Vagina (tissue), 2 donors: ENCODE data around the gene CCNI2.

Experiments
- POLR2A ChIP-seq, 2 donors: fragments of 450-650 bp; IDR thresholded peaks; one replicate each; pipeline ENCODE4 v1.6.1; 2017; ENCODE audit warnings: antibody characterized with exemption in 2 of 2, mild to moderate bottlenecking in 2 of 2, moderate library complexity in 2 of 2
- TF ChIP-seq, protein P1 (sequence below), 3 experiments: fragments of 450-650 bp in 2 of 3; fragments of 200-600 bp in 1 of 3; sonication (generic) in 1 of 3; IDR thresholded peaks; one replicate each; pipeline ENCODE4 v1.5.1; 2017 to 2019; ENCODE audit warnings: antibody characterized with exemption in 3 of 3, mild to moderate bottlenecking in 2 of 3, moderate library complexity in 2 of 3

DNA sequence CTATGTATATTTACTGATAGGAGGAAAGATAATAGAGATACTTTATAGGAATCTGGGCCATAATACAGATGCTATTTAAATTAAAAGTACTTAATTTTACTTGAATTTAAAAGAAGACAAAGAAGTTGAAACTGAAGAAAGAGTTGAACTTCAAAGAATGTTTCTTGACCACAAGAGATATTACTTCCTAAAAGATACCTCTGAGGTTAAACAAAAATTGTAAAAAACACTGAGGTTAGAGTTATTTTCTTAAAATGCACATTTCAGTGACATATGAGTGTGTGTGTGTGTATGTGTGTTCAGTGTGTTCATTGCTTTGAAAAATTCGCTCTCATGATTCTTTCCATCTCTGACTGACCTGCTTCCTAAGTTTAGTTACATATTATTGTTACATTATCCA is 33.4 kb downstream of the CCNI2 start:
- TF ChIP-seq, protein P1, sequence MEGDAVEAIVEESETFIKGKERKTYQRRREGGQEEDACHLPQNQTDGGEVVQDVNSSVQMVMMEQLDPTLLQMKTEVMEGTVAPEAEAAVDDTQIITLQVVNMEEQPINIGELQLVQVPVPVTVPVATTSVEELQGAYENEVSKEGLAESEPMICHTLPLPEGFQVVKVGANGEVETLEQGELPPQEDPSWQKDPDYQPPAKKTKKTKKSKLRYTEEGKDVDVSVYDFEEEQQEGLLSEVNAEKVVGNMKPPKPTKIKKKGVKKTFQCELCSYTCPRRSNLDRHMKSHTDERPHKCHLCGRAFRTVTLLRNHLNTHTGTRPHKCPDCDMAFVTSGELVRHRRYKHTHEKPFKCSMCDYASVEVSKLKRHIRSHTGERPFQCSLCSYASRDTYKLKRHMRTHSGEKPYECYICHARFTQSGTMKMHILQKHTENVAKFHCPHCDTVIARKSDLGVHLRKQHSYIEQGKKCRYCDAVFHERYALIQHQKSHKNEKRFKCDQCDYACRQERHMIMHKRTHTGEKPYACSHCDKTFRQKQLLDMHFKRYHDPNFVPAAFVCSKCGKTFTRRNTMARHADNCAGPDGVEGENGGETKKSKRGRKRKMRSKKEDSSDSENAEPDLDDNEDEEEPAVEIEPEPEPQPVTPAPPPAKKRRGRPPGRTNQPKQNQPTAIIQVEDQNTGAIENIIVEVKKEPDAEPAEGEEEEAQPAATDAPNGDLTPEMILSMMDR (IDR thresholded peaks at IDR 0.05), result no peak
- TF ChIP-seq POLR2A (IDR thresholded peaks at IDR 0.05), result no peak
